Kidney (tissue), 14 donors: ENCODE results near the gene CDH12. TPM values are rescaled to one million over a fixed set of nuclear protein-coding genes. Genes with fewer than 3 reads are reported as not detected.

Experiments
- DNase-seq, 5 donors: peaks; one replicate each; pipeline ENCODE4 v3.0.0-alpha.2; 2013 to 2020
- FAIRE-seq: peaks from 2 replicates; lab custom pipeline; 2012; peaks lifted over from hg19 to GRCh38; lab: Jason Lieb, UNC
- H3K27ac ChIP-seq, 2 donors: one replicate each; pipeline ENCODE4 v1.7.0; 2013; ENCODE audit warnings: low read depth in 2 of 2, low read length in 2 of 2, inconsistent platforms in 1 of 2
- H3K27me3 ChIP-seq: one replicate; pipeline ENCODE4 v1.7.1; 2013; ENCODE audit warnings: low read length, inconsistent platforms; ENCODE audit not compliant: control insufficient read depth, insufficient read depth
- H3K36me3 ChIP-seq, 3 donors: one replicate each; pipeline versions ENCODE4 v1.7.0 to v1.7.1; 2013; ENCODE audit warnings: low read length in 3 of 3, control low read depth in 1 of 3, inconsistent platforms in 1 of 3; ENCODE audit not compliant: insufficient read depth in 3 of 3, control insufficient read depth in 2 of 3
- H3K4me1 ChIP-seq, 3 donors: one replicate each; pipeline versions ENCODE4 v1.7.0 to v1.7.1; 2013; ENCODE audit warnings: low read length in 3 of 3, inconsistent platforms in 1 of 3, low read depth in 1 of 3; ENCODE audit not compliant: control insufficient read depth in 2 of 3, insufficient read depth in 2 of 3
- H3K4me3 ChIP-seq, 3 donors: one replicate each; pipeline versions ENCODE4 v1.7.0 to v1.8.1; 2013; ENCODE audit warnings: low read length in 3 of 3, control low read depth in 1 of 3, inconsistent platforms in 1 of 3
- H3K9ac ChIP-seq, 3 donors: one replicate each; pipeline versions ENCODE4 v1.7.0 to v1.7.1; 2013; ENCODE audit warnings: low read length in 3 of 3, control low read depth in 1 of 3, inconsistent platforms in 1 of 3
- H3K9me3 ChIP-seq, 3 donors: one replicate each; pipeline versions ENCODE4 v1.7.0 to v1.7.1; 2013; ENCODE audit warnings: low read length in 3 of 3, control low read depth in 1 of 3, inconsistent platforms in 1 of 3; ENCODE audit not compliant: control insufficient read depth in 2 of 3, insufficient read depth in 1 of 3
- CTCF ChIP-seq: IDR thresholded peaks from 3 replicates; pipeline ENCODE4 v1.5.1; 2012; ENCODE audit warnings: mild to moderate bottlenecking, moderate library complexity, borderline replicate concordance; ENCODE audit not compliant: insufficient read depth; ENCODE audit errors: extremely low read depth
- intact Hi-C: fragments of 100-400 bp; cut with DNase I; formaldehyde crosslinking; loops from one replicate; pipeline ENCODE4 v1.11.1; 2022
- polyA plus RNA-seq: library from polyadenylated mRNA; stranded (reverse); fragments of 350-450 nt; fragmentation: Illumina TruSeq; extraction: RNeasy Lipid Tissue Mini Kit (QIAGEN cat#74804); gene quantifications from one replicate; pipeline ENCODE4 v1.2.3, GENCODE V29; 2014; ENCODE audit warnings: low read depth, low replicate concordance; ENCODE audit not compliant: insufficient read depth
- total RNA-seq: library from RNA; stranded (reverse); fragmentation: NEBNext Ultra II Directional; extraction: Animal tissue kit (Norgen Biotek cat#: 25700); gene quantifications from one replicate; pipeline ENCODE4 v1.2.1, GENCODE V29; 2021
- donor health status: control.
- donor health status: control.
- donor health status: control.
- donor health status: control.
- donor health status: control.
- donor health status: DM: yes; HTN: yes; CAD: no.
- donor health status: Normal renal cell carcinoma (clear cell type).

CDH12 gene
- total and polyA plus RNA-seq, 2 donors from 2014 or later = 0.17 TPM; not detected in 1

GRCh38 chr5:22306011-22306410, 547.1 kb downstream of the CDH12 start:
- DNase-seq (peak in 1 of 5 donors; percentile 6), FAIRE-seq (no peak)
- H3K36me3 ChIP-seq = no peaks in the 10 kb centered on the region
- no peak overlapping the region for H3K27ac ChIP-seq
- no peaks in the 10 kb centered on the region for H3K9me3 ChIP-seq
- H3K4me3 ChIP-seq = no peak overlapping the region
- no peaks in the 10 kb centered on the region for H3K27me3 ChIP-seq
- H3K4me1 ChIP-seq = no peaks in the 10 kb centered on the region
- no peak for TF ChIP-seq CTCF
- no peak overlapping the region for H3K9ac ChIP-seq
- intact Hi-C loops = no loop called here

GRCh38 chr5:22295832-22296231, 557.3 kb downstream of the CDH12 start:
- Histone ChIP-seq H3K9me3 (peaks cover 0 to 7% (median 4%) of the 10 kb centered on the region in 3 donors), H3K9ac (no peak overlapping the region), H3K4me3 (no peak overlapping the region), H3K27ac (no peak overlapping the region), H3K27me3 (no peaks in the 10 kb centered on the region), H3K4me1 (no peaks in the 10 kb centered on the region), H3K36me3 (no peaks in the 10 kb centered on the region)
- intact Hi-C loops = no loop called here
- FAIRE-seq = no peak
- TF ChIP-seq CTCF = no peak
- DNase-seq = no peak

- H3K27me3 ChIP-seq = no peaks in the 10 kb centered on the region
- H3K9me3 ChIP-seq = peaks cover 0 to 7% (median 4%) of the 10 kb centered on the region in 3 donors
- H3K27ac ChIP-seq = no peak overlapping the region
- H3K4me1 ChIP-seq = no peaks in the 10 kb centered on the region
- H3K9ac ChIP-seq = no peak overlapping the region
- no peak for TF ChIP-seq CTCF
- DNase-seq (no peak), FAIRE-seq (no peak)
- H3K4me3 ChIP-seq = no peak overlapping the region
- intact Hi-C loops = no loop called here
- no peaks in the 10 kb centered on the region for H3K36me3 ChIP-seq
These were observed 560.0 kb downstream of the CDH12 start for GRCh38 chr5:22293147-22293546.

GRCh38 chr5:22278164-22278563, 575.0 kb downstream of the CDH12 start:
- no peak for FAIRE-seq
- no peak for TF ChIP-seq CTCF
- intact Hi-C loops = no loop called here
- no peak overlapping the region for H3K4me3 ChIP-seq
- H3K27me3 ChIP-seq = no peaks in the 10 kb centered on the region
- no peak overlapping the region for H3K27ac ChIP-seq
- H3K9ac ChIP-seq = no peak overlapping the region
- no peaks in the 10 kb centered on the region for H3K9me3 ChIP-seq
- DNase-seq = no peak
- H3K36me3 ChIP-seq = no peaks in the 10 kb centered on the region
- no peaks in the 10 kb centered on the region for H3K4me1 ChIP-seq
